Measurements from ENCODE around the gene PSMB1.

The PSMB1 gene

GRCh38 chr6:170485159-170485558 lies 67.9 kb downstream of the PSMB1 start:
- Histone ChIP-seq H3K27me3 (ENCODE audit: control insufficient read depth, insufficient read depth, low read length) (no peaks in the 10 kb centered on the region), H3K4me3 (ENCODE audit: low read length) (no peak overlapping the region), H3K36me3 (ENCODE audit: control insufficient read depth, insufficient read depth, low read length) (no peaks in the 10 kb centered on the region), H3K4me1 (ENCODE audit: control insufficient read depth, insufficient read depth, low read length) (no peaks in the 10 kb centered on the region), H3K9me3 (ENCODE audit: control insufficient read depth, insufficient read depth, low read length) (no peaks in the 10 kb centered on the region; the same call in 1 of the 2 replicates), H3K27ac (ENCODE audit: low read length) (no peak overlapping the region)
- no CpG with 5 or more reads among the region's 5 CpGs for WGBS (ENCODE audit: insufficient coverage, insufficient read length)
- DNase-seq (ENCODE audit: low read depth, low spot score), result no peak

Measured in iPS DF 6.9 (cell line).